Smooth muscle cell of the brain vasculature (primary cell): Measurements from ENCODE around the gene CD4.
"Not testable (repeated sequence)": the region's sequence is repeated elsewhere in the genome, so short reads cannot be mapped to it uniquely, and the experiment has no call there.

Source experiments
- DNase-seq: peaks from one replicate; pipeline ENCODE4 v3.0.0-alpha.2; 2012; ENCODE audit warnings: low read depth, low spot score

CD4 gene

DNA sequence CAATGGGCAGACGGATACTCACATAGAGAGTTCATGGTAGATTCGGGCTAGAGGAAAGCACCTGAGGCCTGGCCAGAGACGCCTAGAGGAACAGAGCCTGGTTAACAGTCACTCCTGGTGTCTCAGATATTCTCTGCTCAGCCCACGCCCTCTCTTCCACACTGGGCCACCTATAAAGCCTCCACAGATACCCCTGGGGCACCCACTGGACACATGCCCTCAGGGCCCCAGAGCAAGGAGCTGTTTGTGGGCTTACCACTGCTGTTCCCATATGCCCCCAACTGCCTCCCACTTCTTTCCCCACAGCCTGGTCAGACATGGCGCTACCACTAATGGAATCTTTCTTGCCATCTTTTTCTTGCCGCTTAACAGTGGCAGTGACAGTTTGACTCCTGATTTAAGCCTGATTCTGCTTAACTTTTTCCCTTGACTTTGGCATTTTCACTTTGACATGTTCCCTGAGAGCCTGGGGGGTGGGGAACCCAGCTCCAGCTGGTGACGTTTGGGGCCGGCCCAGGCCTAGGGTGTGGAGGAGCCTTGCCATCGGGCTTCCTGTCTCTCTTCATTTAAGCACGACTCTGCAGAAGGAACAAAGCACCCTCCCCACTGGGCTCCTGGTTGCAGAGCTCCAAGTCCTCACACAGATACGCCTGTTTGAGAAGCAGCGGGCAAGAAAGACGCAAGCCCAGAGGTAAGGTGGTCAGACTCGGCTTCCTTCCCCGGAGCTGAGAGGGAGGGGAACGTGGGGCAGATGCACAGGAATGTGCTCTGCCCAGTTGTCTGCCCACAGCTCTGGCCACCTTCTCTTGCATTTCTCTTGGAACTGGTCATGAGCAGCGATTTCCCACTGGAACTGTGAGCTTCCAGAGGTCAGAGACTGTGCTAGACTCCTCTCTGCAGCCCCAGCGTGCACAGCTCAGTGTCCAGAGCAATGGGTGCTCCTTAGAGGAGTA, at the start of gene CD4:
TSS of gene CD4 (plus strand) at position 557 of the 953 bp plus-strand sequence. CDS start 10,611 bp downstream, outside the sequence.
- no peak for DNase-seq

DNA sequence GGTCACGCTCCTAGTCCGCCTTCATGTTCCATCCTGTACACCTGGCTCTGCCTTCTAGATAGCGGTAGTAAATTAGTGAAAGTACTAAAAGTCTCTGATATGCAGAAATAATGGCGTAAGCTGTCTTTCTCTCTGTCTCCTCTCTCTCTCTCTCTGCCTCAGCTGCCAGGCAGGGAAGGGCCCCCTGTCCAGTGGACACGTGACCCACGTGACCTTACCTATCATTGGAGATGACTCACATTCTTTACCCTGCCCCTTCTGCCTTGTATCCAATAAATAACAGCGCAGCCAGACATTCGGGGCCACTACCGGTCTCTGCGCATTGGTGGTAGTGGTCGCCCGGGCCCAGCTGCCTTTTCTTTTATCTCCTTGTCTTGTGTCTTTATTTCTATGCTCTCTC, 47.2 kb upstream of the CD4 start:
- not testable (repeated sequence) for DNase-seq

DNA sequence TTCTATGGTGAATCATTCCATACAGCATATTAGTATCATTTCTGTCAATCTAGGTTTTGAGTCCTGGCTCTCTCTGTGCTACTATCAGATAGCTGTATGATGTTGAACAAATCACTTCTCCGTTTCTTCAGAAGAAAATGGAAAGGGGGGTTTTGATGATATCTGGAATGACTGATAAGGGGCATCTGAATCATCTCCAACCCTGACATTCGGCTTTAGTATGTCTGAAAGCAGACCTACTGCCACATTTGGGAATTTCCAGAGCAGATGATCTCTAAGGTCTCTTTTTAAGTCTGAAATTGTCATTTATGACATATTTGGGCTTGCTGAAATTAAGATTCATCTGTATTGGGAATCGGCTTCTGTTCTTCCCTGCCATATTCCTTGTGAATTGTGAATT, 46.5 kb upstream of the CD4 start:
- no peak for DNase-seq

DNA sequence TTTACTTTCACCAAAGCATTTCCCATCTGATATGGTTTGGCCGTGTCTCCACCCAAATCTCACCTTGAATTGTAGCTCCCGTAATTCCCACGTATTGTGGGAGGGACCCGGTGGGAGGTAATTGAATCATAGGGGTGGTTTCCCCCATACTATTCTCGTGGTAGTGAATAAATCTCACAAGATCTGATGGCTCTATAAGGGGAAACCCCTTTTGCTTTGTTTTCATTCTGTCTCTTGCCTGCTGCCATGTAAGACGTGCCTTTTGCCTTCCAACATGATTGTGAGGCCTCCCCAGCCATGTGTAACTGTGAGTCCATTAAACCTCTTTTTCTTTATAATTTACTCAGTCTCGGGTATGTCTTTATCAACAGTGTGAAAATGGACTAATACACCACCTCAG, 46.0 kb upstream of the CD4 start:
- not testable (repeated sequence) for DNase-seq

DNA sequence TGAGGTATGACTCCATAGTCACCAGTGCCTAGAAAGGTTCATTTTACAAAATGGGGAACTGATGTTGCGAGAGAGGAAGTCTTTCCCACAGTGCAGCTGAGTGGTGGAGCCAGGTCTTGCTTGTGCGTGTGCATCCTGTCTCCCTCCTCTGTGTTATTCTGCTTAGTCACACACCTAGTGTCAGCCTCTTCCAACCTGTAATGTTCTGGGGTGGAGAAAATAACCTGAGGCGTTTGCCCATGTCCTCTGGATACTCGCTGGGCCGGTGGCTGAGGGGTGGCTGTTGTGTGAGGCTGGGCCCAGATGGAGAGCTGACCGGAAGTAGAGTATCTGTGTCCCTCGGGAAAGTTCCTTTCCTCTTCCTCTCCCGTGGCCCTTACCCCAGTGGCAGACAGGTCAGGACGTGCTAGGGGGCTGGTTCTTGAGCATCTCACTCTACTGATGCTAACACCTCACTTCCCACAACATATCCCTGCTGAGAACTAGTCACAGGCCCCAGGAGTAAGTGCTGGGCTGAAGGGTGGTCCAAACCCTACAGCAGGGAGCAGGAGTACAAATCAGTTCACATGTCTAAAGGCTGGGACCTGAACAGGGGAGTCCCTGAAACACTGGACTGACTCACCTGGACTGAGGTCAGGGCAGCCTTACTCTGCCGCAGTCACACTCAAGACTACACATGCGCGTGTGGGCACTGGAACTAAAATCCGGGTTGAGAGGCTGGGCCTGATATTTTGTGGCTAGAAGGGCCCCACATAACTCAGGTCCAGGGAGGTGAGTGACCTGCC, 43.4 kb upstream of the CD4 start:
- DNase-seq, result no peak

DNA sequence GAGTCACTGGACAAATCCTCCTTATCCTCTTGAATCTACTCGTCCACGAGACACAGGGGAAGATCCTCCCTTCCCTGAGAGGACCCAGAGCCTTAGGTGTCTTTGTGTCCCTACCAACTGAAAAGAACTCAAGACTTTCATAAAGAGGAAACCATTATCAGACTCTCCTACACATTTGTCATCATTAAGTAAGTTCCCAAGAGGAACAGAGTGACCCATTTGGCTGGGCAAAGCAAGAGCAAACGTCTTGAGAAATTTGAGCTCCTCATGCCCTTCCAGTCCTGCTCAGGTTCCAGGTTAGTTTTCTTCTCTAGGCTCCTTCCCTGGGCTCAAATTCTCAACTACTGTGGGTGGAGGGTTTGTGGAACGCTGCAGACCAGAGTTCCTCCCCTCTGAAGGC, 42.1 kb upstream of the CD4 start:
- no peak for DNase-seq

DNA sequence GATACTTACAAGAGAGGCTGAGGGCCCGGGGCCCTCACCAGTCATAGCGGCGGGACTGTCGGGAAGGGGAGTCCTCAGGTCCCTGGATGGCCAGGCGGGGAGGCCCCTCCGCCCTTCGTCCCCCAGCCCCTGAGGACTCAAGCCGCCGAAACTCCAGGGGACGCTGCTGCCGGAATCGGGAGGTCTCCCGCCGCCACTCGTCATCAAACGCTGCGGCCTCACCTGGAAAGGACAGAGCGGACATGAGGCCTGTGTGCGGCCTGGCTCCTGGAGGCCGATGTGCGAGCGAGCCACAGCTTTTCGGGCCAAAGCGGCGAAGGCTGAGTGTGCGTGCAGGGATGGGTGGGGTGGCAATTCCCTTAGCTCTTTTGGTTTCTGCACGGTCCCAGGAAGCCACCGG, 40.6 kb upstream of the CD4 start:
- DNase-seq, result no peak

DNA sequence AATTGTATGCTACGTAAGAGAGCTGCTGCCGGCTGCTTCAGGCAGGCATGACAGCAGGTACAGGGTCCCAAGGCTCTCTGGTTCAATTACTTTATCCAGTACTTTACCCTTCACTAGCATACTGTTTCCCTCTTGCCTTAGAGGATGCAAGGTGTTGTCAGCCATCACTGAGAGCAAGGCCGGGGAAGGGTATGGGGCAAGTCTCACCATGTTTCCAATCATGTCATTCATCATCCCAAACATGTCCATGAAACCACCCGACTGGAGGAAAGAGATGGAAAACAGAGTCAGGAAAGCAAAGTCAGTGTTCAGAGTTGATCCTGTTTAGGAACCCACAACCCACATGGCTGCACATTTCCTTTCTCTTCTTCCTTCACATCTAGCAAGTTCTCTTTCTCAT, 38.8 kb upstream of the CD4 start:
- DNase-seq, result no peak

DNA sequence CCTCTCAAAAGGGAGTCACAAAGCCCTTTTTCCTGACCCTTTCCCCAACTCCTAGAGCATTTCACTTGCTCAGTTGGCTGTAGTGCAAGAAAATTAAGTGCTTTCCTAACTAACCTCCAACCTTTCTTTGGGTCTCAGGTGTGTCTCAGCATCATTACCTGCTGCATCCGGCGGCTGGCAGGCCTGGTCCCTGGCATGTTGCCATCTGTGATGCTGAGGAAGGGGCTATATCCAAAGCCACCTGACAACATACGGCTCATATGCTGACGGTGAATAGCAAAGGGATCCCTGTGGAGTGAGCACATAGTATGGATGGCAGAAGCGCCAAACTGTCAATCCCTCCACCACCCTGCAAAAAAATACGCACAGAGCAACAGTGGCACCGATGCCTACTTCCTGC, 37.6 kb upstream of the CD4 start:
- no peak for DNase-seq

DNA sequence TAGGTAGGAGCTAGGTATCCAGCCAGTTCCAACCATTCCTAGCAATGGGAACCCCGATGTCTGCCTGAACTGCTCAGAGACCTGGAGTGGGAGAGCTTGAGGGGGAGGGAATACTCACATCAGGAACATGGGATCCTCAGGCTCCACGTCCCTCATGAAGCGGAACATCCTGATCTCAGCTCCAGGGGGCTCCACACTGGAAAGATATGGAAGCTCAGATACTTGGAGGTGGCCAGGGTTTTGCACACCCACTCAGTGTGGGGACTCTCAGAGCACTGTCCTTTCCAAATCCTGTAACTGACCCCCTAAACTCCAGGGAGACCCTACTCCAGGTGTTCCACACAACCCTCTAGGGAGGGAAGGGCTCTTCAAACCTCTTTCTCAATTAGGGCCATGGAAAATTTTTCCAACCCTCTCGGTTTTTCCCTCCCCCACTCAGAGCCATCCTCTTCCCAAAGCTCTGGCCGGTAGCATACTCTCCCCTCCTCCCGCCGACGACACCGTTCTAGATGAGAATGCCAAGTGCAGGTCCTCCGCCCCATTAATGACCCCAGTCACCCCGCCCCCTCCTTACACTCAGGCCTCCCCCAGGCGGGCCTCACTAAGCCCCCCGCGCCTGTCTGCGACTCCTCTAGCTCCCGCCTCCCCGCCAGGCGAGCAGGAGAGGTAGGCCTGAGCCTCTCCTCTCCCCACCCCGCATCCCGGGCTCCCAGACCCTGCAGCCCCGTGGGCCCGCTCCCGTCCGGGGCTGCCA, 37.0 kb upstream of the CD4 start:
- DNase-seq, result no peak

DNA sequence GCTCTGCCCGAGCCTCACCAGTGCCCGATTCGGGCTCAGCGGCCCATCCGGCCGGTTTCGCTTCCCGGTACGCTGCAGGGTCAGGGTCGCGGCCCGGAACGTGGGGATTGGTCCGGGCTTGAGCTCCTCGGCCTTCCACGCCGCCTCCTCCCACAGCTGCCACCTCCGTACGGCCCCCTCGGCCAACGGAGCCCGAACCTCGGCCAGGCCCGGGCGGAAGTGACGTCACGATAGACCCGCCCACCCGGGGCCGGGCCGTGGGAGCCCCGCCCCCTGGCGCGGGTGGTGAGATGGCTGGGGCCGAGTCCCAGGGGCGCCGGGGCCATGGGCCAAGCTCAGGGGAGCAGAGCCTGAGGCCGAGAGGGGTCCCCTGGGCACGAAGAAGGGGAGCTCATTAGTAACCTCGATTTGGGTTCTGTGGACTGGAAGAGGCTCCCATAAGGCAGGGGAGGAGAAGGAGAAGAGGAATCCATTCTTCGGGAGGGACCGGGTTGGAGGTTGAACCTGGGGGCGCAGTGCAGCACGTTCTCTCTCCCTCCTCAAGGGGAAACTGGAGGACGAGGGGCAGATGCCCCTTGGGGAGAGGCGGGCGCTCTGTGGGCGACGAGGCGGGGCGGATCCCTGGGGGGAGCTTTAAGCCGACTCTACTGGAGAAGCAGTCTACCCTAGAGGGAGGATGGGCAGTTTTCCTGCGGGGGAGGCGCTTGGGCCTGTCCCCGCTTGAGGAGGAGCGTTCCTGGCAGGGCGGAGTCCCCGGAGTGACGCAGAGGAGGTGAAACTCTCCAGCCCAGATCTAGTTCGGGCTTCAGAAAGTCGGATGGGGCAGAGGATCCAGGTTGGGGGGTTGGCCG, 36.2 kb upstream of the CD4 start, which contains the start of gene MLF2:
TSS of gene MLF2 (minus strand) at position 221 of the 851 bp plus-strand sequence. CDS start 807 bp downstream, outside the sequence.
- DNase-seq, result peak; percentile 98

DNA sequence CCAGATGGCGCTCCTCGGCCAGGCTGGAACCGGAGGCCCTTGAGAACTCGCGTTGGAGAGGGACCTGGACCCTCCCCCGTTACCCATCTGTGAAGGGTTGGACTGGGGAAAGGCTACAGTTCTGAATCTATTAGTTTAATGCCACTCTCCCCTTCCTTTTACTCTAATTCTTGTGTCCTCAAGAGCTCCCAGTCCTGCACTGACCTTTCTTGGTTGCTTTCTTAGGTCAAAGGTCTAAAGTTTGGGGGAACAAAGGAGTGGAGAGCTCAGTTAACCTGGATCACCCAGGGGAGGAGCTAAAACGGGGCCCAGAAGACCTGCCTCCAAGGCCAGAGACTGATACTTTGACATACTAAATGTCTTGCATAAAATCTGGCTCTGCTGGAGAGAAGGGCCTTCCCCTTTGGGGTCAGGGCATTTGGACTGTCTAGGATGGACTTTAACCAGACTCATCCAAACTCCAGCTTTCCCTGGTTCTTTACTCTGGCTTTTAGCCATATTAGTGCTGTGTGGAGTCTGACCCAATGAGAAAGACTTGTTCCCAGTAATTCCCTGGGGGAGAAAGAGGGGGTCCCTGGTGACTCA, 35.5 kb upstream of the CD4 start:
- no peak for DNase-seq

DNA sequence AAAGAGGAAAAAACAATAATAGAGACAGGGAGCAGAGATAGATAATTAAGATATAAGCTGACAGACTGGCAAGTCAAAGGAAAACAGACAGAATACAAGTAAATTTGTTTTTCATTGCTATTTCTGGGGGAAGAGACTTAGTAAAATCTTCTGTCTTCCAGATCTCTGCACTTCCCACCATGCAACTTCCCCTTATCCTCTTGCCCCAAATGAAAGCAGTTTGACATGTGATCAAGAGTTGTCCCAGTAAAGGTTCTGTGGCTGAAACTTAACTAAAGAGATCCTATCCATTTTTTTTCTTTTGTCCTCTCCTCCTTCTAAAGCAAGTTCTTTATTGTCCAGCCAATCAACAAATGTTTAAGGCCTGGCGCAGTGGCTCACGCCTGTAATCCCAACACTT, 34.9 kb upstream of the CD4 start:
- DNase-seq, result no peak

DNA sequence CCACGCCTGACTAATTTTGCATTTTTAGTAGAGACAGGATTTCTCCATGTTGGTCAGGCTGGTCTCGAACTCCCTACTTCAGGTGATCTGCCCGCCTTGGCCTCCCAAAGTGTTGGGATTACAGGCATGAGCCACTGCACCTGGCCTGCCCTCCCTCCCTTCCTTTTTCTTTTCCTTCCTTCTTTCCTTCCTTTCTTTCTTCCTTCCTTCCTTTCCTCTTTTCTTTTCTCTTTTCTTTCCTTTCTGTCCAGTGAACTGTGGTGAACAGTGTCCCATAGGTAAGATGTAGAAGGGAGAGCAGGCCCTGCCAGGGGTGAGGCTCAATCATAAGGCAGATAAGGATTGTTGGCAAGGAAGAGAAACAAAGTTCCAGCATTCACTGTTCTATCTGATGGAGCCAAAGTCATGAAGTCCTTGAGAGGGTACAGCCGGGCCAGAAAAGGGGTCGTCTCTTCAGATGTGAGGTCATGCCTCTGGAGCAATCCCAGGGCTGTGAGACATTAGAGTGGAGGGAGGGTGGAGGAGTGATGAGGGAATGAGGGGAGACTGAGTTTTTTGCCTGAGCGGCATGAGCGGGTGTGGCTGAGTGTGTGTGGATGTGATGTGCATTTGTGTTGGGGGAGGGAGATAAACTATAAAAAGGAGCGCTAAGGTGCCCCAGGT, 32.2 kb upstream of the CD4 start:
- DNase-seq, result no peak

DNA sequence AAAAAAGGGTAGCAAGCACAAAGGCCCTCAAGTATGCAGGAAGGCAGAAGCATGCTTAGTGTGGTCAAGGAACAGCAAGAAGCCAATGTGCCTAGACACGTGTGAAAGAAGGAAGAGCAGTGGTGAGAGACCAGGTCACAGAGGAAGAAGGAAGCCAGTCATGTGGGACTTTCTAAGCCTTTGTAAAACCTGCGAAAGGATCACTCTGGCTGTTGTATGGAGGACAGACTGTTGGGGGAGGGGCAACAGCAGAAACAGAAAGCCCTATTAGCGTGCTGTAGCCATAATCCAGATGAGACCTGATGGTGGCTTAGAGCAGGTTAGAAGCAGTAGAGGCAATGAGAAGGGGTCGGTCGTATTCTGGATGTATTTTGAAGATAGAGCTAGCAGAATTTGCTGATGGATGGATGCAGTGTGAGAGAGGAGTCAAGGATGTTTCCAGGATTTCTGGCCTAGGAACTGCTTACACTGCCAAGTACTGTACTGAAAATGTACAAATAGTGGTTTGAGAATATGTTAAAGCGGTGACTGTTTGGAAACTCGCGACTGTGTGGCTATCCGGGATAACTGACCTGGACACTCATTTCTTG, 30.7 kb upstream of the CD4 start:
- no peak for DNase-seq

DNA sequence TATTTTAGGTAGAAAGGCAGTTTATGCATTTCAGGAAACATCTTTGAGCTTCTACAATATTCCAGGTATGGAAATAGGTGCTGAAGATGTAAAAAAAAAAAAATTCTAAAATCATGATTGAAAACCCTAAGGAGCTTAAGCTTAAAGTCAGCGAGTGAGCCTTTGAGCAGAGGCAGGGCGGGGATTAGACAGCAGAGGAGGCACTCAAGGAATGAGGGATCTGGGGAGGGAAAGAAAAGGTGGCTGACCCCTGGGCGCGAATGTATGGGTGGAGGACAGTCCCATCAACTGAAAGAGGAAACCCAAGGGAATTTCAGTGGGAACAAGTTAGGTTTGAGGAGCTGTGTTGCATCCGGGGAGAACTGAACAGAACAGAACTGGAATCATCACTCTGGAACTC, 29.6 kb upstream of the CD4 start:
- DNase-seq, result no peak

DNA sequence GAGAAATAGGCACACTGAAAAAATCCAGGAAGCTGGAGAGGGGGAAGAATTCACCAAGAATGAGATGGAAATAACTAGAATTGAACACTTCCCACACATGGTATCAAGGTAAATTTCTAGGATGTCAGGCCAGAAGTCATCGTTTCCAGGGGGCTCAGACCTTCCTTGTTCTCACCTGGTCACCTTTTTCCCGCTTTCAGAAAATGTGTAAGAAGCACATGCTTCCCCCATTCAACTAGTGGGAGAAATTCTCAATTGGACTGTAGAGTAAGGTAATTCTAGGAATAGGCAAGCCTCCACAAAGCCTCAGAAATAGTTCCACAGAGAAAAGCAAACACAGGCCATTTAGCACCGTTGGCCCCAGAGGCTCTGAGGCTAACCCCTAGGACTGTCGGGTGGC, 25.9 kb upstream of the CD4 start:
- DNase-seq, result no peak

DNA sequence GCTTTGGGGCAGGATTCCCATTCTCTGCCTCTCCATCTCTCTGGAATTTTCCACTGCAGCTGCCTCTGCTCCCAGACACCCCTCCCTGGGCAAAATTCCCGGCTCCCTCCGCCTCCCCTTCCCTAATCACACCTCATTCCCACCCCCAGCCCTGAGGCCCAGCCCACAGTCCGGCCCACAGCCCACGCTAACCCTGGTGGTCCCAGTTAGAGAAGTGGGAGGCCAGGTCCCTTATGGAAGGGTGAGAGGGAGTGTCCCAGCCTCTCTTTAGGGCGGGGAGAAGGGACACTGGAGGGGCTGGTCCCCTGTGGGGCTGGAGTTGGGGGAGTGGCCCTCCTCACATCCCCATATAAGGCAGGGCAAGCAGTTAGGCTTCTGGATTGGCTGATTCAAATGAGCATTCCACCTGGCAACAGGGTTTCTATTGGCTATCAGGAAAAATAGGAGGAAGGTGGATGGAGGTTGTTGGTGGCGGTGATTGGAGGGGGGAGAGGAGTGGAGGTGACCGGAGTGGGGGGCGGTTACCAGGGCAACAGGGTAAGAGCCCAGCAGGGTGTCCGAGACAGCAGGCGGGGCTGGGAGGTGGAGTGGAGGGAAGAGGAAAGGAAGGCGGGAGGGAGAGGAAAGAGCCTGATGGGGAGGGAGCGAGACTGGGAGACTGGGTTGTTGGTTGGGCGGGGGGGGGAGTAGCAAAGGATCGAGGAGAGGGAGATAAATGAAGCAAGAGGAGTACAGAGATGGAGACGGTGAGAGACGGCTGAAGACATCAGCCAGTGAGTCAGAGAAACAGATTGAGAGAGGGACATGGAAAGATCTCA, 25.1 kb upstream of the CD4 start:
- DNase-seq, result peak; percentile 97
